Liver (tissue), 3 donors: ENCODE measurements around the gene AJUBA.

ENCODE experiments used
- CTCF ChIP-seq: fragments of 150-350 bp; IDR thresholded peaks from 2 replicates; pipeline ENCODE4 v1.5.1; 2017; ENCODE audit warnings: improper control_type of control experiment, low read depth, low read length; ENCODE audit not compliant: missing input control
- GABPA ChIP-seq, 2 donors: IDR thresholded peaks in 1 of 2; conservative IDR thresholded peaks in 1 of 2; 2 replicates each; pipeline ENCODE4 v1.6.1; 2016; ENCODE audit warnings: antibody characterized with exemption in 2 of 2, mild to moderate bottlenecking in 1 of 2, moderate library complexity in 1 of 2
- HNF4A ChIP-seq, 2 donors: conservative IDR thresholded peaks; 2 replicates each; pipeline ENCODE4 v1.6.1; 2016; ENCODE audit warnings: antibody characterized with exemption in 2 of 2, mild to moderate bottlenecking in 2 of 2
- JUND ChIP-seq, 2 donors: IDR thresholded peaks; 2 replicates each; pipeline ENCODE4 v1.6.1; 2016; ENCODE audit warnings: antibody characterized with exemption in 2 of 2
- MAX ChIP-seq: IDR thresholded peaks from 2 replicates; pipeline ENCODE4 v1.6.1; 2016; ENCODE audit warnings: antibody characterized with exemption
- RAD21 ChIP-seq, 2 donors: IDR thresholded peaks; 2 replicates each; pipeline ENCODE4 v1.6.1; 2016; ENCODE audit warnings: antibody characterized with exemption in 2 of 2, mild to moderate bottlenecking in 2 of 2
- ZBTB33 ChIP-seq: IDR thresholded peaks from 2 replicates; pipeline ENCODE4 v1.6.1; 2016; ENCODE audit warnings: antibody characterized with exemption
- donor health status: healthy.
- donor health status: healthy.

GRCh38 chr14:23002592-23002991 is 20.2 kb upstream of the AJUBA start:
- no peak for TF ChIP-seq CTCF
- TF ChIP-seq MAX = no peak
- no peak for TF ChIP-seq RAD21 (IDR thresholded peaks at IDR 0.05)
- no peak for TF ChIP-seq ZBTB33
- TF ChIP-seq GABPA (IDR thresholded peaks at IDR 0.05 in 1 of 2, conservative IDR thresholded peaks at IDR 0.05 in 1 of 2) = no peak
- TF ChIP-seq HNF4A (conservative IDR thresholded peaks at IDR 0.05) = no peak
- TF ChIP-seq JUND (IDR thresholded peaks at IDR 0.05) = no peak
